Left colon (tissue), 2 donors: ENCODE data around the gene EXOSC1. TPM values are rescaled to one million over a fixed set of nuclear protein-coding genes. Genes with fewer than 3 reads are reported as not detected.

Experiments used
- total RNA-seq, 2 donors: library from RNA; stranded (reverse); fragmentation: NEBNext Ultra II Directional; extraction: Animal tissue kit (Norgen Biotek cat#: 25700); gene quantifications; one replicate each; pipeline ENCODE4 v1.2.1, GENCODE V29; 2021
- donor health status: DM: no; HTN: no; CAD: no.
- donor health status: DM: yes; HTN: yes; CAD: no.

Gene EXOSC1
- total RNA-seq, 2 donors from 2014 or later = 21.7 to 22.6 TPM

Other genes starting within 250 kb of the EXOSC1 start
- 1 to 10 TPM; 6.4 to 6.8 TPM for gene ARHGAP19, start 153.4 kb downstream of the EXOSC1 start, total RNA-seq
- gene FRAT1, start 126.7 kb downstream of the EXOSC1 start, total RNA-seq = 10 to 100 TPM in 1 of 2 donors, 1 to 10 TPM in 1; 6.9 to 10.5 TPM
- 10 to 100 TPM; 41.4 to 43.9 TPM for gene FRAT2, start 111.3 kb downstream of the EXOSC1 start, total RNA-seq
- 10 to 100 TPM; 13.9 to 15.1 TPM for gene RRP12, start 44.7 kb downstream of the EXOSC1 start, total RNA-seq
- gene PGAM1, start 19.8 kb downstream of the EXOSC1 start, total RNA-seq = 100 to 1,000 TPM; 216 to 249 TPM
- 10 to 100 TPM; 29.1 to 31.5 TPM for gene ZDHHC16, start 169 bp upstream of the EXOSC1 start, total RNA-seq
- gene MMS19, start 52.4 kb upstream of the EXOSC1 start, total RNA-seq = 10 to 100 TPM; 38.9 to 42.3 TPM
- 1 to 10 TPM; 1.8 to 2.4 TPM for gene UBTD1, start 52.9 kb upstream of the EXOSC1 start, total RNA-seq
- gene ANKRD2, start 126.8 kb upstream of the EXOSC1 start, total RNA-seq = not detected
- under 1 TPM in 1 of 2 donors, not detected in 1; 0.15 TPM for gene HOGA1, start 138.4 kb upstream of the EXOSC1 start, total RNA-seq
- not detected for gene C10orf62, start 143.7 kb upstream of the EXOSC1 start, total RNA-seq
- 1 to 10 TPM; 1.3 to 1.6 TPM for gene MORN4, start 187.5 kb upstream of the EXOSC1 start, total RNA-seq
- 10 to 100 TPM in 1 of 2 donors, 1 to 10 TPM in 1; 9.4 to 13.0 TPM for gene PI4K2A, start 194.7 kb upstream of the EXOSC1 start, total RNA-seq
- gene AVPI1, start 241.2 kb upstream of the EXOSC1 start, total RNA-seq = 10 to 100 TPM; 38.7 to 43.8 TPM